Measurements from ENCODE around the gene CD59.

CD59 gene

GRCh38 chr11:33659370-33660139, 76.7 kb downstream of the CD59 start:
- Histone ChIP-seq H3K27me3 (ENCODE audit: control insufficient read depth, insufficient read depth, low read length) (no peaks in the 10 kb centered on the region), H3K27ac (ENCODE audit: low read length) (no peak overlapping the region), H3K4me1 (ENCODE audit: control insufficient read depth, insufficient read depth, low read length) (no peaks in the 10 kb centered on the region), H3K4me3 (ENCODE audit: low read length) (no peak overlapping the region), H3K9me3 (ENCODE audit: control insufficient read depth, insufficient read depth, low read length) (no peaks in the 10 kb centered on the region), H3K36me3 (ENCODE audit: control insufficient read depth, insufficient read depth, low read length) (no peaks in the 10 kb centered on the region)
- no CpG with 5 or more reads among the region's 5 CpGs for WGBS (ENCODE audit: insufficient coverage, insufficient read length)
- no peak for DNase-seq (ENCODE audit: low read depth, low spot score)

GRCh38 chr11:33658195-33658900, 77.9 kb downstream of the CD59 start:
- Histone ChIP-seq H3K27ac (ENCODE audit: low read length) (no peak overlapping the region), H3K4me3 (ENCODE audit: low read length) (no peak overlapping the region), H3K27me3 (ENCODE audit: control insufficient read depth, insufficient read depth, low read length) (no peaks in the 10 kb centered on the region), H3K36me3 (ENCODE audit: control insufficient read depth, insufficient read depth, low read length) (no peaks in the 10 kb centered on the region), H3K4me1 (ENCODE audit: control insufficient read depth, insufficient read depth, low read length) (no peaks in the 10 kb centered on the region), H3K9me3 (ENCODE audit: control insufficient read depth, insufficient read depth, low read length) (no peaks in the 10 kb centered on the region)
- no peak for DNase-seq (ENCODE audit: low read depth, low spot score)
- no CpG with 5 or more reads among the region's 22 CpGs for WGBS (ENCODE audit: insufficient coverage, insufficient read length)

- no CpG with 5 or more reads among the region's 3 CpGs for WGBS (ENCODE audit: insufficient coverage, insufficient read length)
- no peak overlapping the region for H3K4me3 ChIP-seq (ENCODE audit: low read length)
- no peaks in the 10 kb centered on the region; the same call in 1 of the 2 replicates for H3K27me3 ChIP-seq (ENCODE audit: control insufficient read depth, insufficient read depth, low read length)
- H3K36me3 ChIP-seq (ENCODE audit: control insufficient read depth, insufficient read depth, low read length): no peaks in the 10 kb centered on the region
- no peak for DNase-seq (ENCODE audit: low read depth, low spot score)
- no peak overlapping the region for H3K27ac ChIP-seq (ENCODE audit: low read length)
- no peaks in the 10 kb centered on the region for H3K9me3 ChIP-seq (ENCODE audit: control insufficient read depth, insufficient read depth, low read length)
- no peaks in the 10 kb centered on the region for H3K4me1 ChIP-seq (ENCODE audit: control insufficient read depth, insufficient read depth, low read length)
These were observed 78.5 kb downstream of the CD59 start for GRCh38 chr11:33657757-33658156.

- Histone ChIP-seq H3K36me3 (ENCODE audit: control insufficient read depth, insufficient read depth, low read length) (no peaks in the 10 kb centered on the region), H3K4me1 (ENCODE audit: control insufficient read depth, insufficient read depth, low read length) (0 out of 2 replicates have a peak, but pooled peaks cover 1% of the 10 kb centered on the region), H3K4me3 (ENCODE audit: low read length) (no peak overlapping the region), H3K27ac (ENCODE audit: low read length) (no peak overlapping the region), H3K27me3 (ENCODE audit: control insufficient read depth, insufficient read depth, low read length) (no peaks in the 10 kb centered on the region; the same call in 1 of the 2 replicates), H3K9me3 (ENCODE audit: control insufficient read depth, insufficient read depth, low read length) (no peaks in the 10 kb centered on the region)
- WGBS (ENCODE audit: insufficient coverage, insufficient read length): no CpG with 5 or more reads among the region's 7 CpGs
- no peak for DNase-seq (ENCODE audit: low read depth, low spot score)
These were observed 79.5 kb downstream of the CD59 start for GRCh38 chr11:33656768-33657167.

GRCh38 chr11:33655842-33656600, 80.2 kb downstream of the CD59 start:
- WGBS (ENCODE audit: insufficient coverage, insufficient read length): no CpG with 5 or more reads among the region's 11 CpGs
- Histone ChIP-seq H3K9me3 (ENCODE audit: control insufficient read depth, insufficient read depth, low read length) (no peaks in the 10 kb centered on the region), H3K4me1 (ENCODE audit: control insufficient read depth, insufficient read depth, low read length) (0 out of 2 replicates have a peak, but pooled peaks cover 1% of the 10 kb centered on the region), H3K36me3 (ENCODE audit: control insufficient read depth, insufficient read depth, low read length) (no peaks in the 10 kb centered on the region), H3K27ac (ENCODE audit: low read length) (no peak overlapping the region), H3K4me3 (ENCODE audit: low read length) (no peak overlapping the region), H3K27me3 (ENCODE audit: control insufficient read depth, insufficient read depth, low read length) (no peaks in the 10 kb centered on the region; the same call in 1 of the 2 replicates)
- DNase-seq (ENCODE audit: low read depth, low spot score): no peak

GRCh38 chr11:33654594-33654993, 81.6 kb downstream of the CD59 start:
- Histone ChIP-seq H3K4me1 (ENCODE audit: control insufficient read depth, insufficient read depth, low read length) (0 out of 2 replicates have a peak, but pooled peaks cover 1% of the 10 kb centered on the region), H3K4me3 (ENCODE audit: low read length) (no peak overlapping the region), H3K36me3 (ENCODE audit: control insufficient read depth, insufficient read depth, low read length) (no peaks in the 10 kb centered on the region), H3K27ac (ENCODE audit: low read length) (no peak overlapping the region), H3K27me3 (ENCODE audit: control insufficient read depth, insufficient read depth, low read length) (no peaks in the 10 kb centered on the region; the same call in 1 of the 2 replicates), H3K9me3 (ENCODE audit: control insufficient read depth, insufficient read depth, low read length) (no peaks in the 10 kb centered on the region)
- DNase-seq (ENCODE audit: low read depth, low spot score): no peak
- no CpG with 5 or more reads among the region's 6 CpGs for WGBS (ENCODE audit: insufficient coverage, insufficient read length)

Measured in iPS DF 6.9 (cell line).